GDM1 (cell line): Measurements from ENCODE around the gene UBR3.

Experiments
- DNase-seq: peaks from one replicate; lab custom pipeline; 2025; lab: John Stamatoyannopoulos, UW

Gene UBR3

DNA sequence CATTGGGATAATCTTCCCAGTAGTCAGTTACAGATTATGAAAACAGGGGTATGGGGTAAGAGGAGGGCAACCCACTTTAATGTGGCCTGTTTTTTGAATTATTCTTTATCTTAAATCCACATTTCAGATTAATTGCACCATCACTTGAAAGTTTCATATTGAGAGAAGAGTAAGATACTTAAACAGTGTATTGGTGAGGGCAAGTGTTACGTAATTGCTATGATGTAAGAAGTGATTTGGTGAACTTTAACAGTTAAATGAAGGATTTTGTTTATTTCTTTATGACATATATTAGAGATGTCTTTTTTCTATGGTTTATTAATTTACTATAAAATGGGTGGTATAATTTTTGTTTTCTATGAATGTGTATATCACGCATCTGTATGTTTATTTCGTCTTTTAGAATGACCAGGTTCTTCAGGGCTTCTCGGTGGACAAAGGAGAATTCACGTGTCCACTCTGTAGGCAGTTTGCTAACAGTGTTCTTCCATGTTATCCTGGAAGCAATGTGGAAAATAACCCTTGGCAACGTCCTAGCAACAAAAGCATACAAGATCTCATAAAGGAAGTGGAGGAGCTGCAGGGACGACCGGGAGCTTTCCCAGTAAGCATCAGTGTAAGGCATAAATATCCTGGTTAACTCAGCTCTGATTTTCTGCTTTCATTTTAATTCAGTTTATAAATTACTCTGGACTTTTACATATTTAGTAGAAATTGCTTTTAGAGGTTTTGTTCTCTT, 179.5 kb downstream of the UBR3 start:
- no peak for DNase-seq

GRCh38 chr2:170009209-170009608, 182.0 kb downstream of the UBR3 start:
- no peak for DNase-seq

DNA sequence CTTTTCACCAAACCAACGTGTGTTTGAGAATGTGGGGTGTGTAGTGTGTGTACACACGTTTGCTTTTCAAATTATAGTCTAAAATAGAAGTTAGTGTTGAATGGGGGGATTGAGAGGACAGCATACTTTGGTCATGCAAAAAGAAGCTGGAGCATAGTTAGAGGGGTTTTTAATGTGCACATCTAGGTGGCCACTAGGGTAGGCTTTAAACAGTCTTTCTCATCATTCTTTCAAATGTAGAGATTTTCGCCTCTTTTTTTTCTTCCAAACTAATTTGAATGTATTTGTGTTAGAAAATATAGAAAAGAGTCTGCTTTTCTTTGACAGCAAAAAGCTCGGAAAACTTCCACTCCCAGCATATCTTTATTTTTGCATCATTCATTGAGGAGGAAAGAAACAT, 185.5 kb downstream of the UBR3 start:
- DNase-seq, result no peak

DNA sequence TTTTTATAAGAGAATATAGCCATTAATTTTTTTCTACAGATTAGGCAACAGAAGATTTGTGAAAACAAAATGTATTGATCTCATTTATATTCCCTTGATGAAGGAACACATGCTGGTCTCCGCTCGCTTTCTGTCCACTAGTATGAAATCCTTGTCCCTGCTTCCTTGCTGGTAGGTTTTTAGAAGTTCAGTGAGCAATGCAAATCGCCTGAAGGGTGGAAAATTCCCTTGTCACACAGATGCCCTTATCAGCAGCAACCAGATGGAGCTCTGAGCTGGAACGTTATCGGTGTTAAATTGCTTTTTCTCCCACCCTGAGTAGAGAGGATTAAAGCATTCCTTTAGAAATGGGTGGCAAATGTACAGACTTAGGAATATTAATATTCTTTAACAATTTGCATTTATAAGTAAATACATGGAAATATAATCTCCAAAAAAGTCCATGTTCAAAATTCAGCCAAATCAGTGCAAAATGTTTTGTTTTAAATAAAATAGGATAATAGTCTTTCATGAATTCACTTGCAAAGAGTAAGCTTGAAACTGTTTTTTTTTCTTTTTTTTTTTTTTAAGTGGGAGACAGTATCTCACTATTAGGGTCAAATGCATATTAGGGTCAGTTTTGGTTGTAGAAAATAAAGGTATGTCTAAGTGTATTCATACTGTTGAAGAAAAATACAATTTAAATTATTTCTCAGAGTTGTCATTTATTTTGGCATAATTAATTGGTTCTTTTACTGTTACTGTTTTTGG, 186.7 kb downstream of the UBR3 start:
- no peak for DNase-seq

DNA sequence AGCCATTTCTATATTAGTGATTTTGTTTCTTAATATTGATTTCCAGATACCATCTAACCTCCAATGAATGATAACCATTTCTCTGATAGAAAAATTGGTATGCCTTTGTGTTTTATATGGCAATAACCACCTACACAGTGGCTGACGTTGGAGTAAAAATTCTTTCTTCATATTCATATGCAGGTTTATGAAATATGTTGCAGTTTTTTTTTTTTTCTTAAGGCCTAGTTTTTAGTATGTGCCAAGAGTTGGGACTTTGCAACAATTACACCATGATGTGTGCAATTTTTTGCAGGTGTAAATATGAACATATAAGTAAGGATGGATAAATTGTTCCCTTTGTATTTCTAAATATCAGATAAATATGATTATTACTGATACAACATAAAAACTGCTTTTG, 187.5 kb downstream of the UBR3 start:
- no peak for DNase-seq

DNA sequence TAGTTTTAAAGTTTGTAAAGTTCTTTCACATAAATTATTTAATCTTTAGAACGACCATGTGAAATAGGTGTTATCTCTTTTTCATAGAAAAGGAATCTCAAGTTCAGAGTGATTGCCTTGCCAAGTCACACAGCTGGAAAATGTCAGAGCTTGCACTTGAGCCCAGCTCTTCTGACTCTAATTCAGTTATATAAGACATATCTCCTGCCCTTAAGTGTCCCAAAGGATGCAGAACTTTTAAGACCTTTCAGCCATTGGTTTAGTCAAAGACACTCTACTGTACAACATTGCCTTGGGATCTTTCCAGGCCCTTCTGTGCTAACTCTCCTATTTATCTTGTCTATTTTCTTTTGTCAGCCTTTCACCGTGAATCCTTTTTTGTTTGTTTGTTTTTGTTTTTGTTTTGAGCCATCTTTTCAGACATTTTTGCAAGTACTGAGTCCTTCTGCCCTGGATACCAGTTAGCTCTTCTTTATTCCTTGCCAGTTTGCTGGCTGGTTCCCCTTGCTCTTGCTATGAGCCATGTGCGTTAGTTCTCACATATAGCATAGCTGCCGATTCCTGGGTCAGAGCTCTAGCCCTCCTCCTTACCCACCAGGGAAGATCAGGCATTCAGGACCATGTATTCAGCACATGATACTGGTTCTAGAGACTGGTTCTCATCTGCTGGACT, 190.7 kb downstream of the UBR3 start:
- DNase-seq, result no peak

- DNase-seq, result no peak
Observed at GRCh38 chr2:170019060-170019805, 192.0 kb downstream of the UBR3 start.

DNA sequence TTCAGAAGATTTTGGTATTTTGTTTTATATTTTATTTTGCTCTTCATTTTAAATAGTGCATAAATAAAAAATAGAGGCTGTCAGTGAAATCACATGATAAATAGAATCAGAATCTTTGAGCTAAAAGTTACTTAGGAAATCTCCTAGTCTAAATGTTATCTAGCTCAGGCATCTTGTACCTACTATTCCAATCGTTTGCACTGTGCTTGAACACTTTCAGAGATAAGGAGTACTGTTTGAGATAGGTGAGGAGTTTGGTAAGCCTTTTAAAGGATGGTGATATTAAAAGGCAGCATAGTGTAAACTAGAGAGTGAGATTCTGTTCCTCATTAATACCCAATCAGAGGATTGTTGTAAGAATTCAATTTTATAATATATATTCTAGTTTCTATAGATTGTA, 193.5 kb downstream of the UBR3 start:
- DNase-seq, result no peak

DNA sequence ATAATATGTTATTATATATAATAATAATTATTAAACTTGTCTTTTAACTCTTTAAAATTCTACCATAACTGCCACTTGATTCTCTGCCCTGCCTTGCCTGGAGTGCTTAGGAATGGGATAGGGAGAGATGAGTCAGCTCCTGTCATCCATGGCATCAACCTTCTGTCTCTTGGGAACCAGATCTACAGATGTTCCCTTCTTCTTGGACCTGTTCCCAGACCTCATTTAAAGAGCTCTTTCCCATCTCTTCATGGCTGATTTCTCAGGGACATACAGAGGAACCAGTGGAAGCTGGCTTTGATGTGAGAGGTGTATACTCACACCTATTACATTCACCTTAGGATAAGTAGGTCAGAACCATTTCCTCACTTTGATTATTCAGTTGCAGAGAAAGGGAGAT, 195.4 kb downstream of the UBR3 start:
- DNase-seq, result no peak

DNA sequence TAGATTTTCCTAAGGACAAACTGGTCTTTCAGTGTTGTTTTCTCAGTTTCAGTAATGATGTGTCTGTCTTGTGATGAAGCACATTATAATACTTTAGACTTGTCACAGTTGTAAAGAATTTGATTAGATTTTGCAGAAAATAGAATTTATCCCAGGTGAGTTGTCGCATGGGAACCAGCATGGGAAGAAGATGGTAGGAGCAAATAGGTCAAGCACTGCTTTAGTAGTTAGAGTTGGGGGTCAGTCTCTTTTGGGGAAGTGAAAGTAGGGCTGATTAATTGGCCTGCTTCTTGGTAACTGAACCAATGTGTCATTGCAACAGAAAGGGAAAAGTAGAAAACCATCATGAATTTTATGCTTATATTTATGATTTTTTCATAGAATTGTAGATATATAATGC, 197.5 kb downstream of the UBR3 start:
- no peak for DNase-seq

GRCh38 chr2:170025223-170025622, 198.0 kb downstream of the UBR3 start:
- DNase-seq, result no peak

DNA sequence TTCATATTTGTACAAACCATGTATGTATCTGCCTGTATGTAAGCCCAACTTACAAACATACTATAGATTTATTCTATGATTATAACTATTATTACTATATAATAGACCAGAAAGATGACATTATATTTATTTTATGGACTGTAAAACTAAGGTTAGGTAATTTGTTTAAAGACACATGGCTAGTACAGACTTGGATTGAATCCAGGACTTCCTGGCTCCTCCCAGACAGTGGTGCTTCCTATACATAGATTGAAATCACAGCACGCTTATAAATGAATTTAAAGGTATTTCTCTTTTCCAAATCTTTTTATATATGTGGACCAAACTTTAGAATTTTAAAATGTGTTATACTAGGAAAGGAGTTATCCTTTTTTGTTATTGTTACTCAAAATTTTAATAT, 199.1 kb downstream of the UBR3 start:
- DNase-seq, result no peak

GRCh38 chr2:170029551-170029950, 202.3 kb downstream of the UBR3 start:
- no peak for DNase-seq

GRCh38 chr2:170030040-170030439, 202.8 kb downstream of the UBR3 start:
- DNase-seq, result no peak

GRCh38 chr2:170031288-170031687, 204.0 kb downstream of the UBR3 start:
- no peak for DNase-seq

DNA sequence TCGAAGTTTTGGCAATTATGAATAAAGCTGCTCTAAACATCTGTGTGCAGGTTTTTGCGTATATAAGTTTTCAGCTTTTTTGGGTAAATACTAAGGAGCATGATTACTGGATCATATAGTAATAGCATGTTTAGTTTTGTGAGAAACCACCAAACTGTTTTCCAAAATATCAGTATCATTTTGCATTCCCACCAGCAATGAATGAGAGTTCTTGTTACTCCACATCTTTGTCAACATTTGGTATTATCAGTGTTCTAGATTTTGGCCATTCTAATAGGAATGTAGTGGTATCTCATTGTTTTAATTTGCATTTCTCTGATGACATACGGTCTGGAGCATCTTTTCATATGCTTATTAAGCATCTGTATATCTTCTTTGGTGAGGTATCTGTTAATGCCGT, 207.3 kb downstream of the UBR3 start:
- no peak for DNase-seq

DNA sequence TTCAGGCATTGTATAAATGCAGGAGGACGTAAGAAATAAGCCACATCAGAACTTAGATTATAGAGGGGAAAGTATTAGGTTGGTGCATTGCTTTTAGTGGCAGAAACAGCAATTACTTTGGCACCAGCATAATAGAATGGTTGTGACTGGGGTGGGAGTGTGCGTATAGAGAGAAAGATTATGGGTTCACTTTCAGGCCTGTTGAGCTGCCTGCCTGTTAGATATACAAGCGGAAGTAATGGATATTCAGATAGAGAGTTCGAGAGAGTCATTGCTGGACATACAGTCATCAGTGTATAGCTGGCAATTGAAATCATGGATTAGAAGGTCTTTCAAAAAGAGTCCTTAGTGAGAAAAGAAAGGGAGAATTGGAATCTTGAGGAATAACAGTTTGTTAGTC, 211.5 kb downstream of the UBR3 start:
- DNase-seq, result no peak

GRCh38 chr2:170039401-170040172, 212.3 kb downstream of the UBR3 start:
- no peak for DNase-seq

DNA sequence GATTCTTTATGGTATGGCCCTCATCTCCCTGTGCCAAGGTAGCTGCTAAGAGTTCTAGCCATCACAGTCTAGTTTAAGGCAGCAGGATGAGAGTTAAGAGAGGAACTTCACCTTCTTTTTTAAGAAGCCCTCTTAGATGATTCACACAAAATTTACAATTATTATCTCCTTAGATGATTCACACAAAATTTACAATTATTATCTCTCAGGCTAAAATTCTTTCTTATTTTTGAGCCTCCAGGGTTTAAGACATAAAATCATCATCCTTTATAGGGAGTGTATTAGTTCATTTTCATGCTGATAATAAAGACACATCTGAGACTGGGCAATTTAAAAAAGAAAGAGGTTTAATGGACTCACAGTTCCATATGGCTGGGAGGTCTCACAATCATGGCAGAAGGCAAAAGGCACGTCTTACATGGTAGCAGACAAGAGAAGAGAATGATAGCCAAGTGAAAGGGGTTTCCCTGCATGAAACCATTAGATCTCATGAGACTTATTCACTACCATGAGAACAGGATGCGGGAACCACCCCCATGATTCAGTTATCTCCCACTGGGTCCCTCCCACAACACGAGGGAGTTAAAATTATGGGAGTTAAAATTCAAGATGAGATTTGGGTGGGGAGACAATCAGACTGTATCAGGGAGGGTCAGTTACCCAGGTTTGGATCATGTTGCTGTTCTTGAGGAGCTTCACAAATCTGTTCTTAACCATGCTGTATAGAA, 217.7 kb downstream of the UBR3 start:
- DNase-seq, result no peak

GRCh38 chr2:170047331-170048065, 220.2 kb downstream of the UBR3 start:
- DNase-seq, result no peak
